Omental fat pad (tissue), 4 donors: ENCODE measurements around the gene S100A16. TPM values are rescaled to one million over a fixed set of nuclear protein-coding genes. Genes with fewer than 3 reads are reported as not detected.
"Not testable (repeated sequence)": the region's sequence is repeated elsewhere in the genome, so short reads cannot be mapped to it uniquely, and the experiment has no call there.

ENCODE experiments used
- ATAC-seq: fragments of 150-250 bp; one replicate; pipeline ENCODE4 v1.9.1; 2016; ENCODE audit warnings: mild to moderate bottlenecking, moderate library complexity; ENCODE audit not compliant: low FRiP score
- DNase-seq: peaks from one replicate; pipeline ENCODE4 v3.0.0-alpha.2; 2019; ENCODE audit warnings: low spot score
- total RNA-seq, 4 donors: library from RNA; depleted of rRNA; stranded (reverse); fragments of >200 nt; gene quantifications; one replicate each; pipeline ENCODE4 v1.1.0, GENCODE V29; 2016
- TF ChIP-seq, protein P1 (sequence below), 3 donors: fragments of 450-650 bp; IDR thresholded peaks; one replicate each; pipeline ENCODE4 v1.5.1; 2016 to 2017; ENCODE audit warnings: antibody characterized with exemption in 3 of 3, mild to moderate bottlenecking in 3 of 3, moderate library complexity in 2 of 3

S100A16 gene
- total RNA-seq, 4 donors from 2014 or later, result 84.5 to 225 (median 127) TPM

DNA sequence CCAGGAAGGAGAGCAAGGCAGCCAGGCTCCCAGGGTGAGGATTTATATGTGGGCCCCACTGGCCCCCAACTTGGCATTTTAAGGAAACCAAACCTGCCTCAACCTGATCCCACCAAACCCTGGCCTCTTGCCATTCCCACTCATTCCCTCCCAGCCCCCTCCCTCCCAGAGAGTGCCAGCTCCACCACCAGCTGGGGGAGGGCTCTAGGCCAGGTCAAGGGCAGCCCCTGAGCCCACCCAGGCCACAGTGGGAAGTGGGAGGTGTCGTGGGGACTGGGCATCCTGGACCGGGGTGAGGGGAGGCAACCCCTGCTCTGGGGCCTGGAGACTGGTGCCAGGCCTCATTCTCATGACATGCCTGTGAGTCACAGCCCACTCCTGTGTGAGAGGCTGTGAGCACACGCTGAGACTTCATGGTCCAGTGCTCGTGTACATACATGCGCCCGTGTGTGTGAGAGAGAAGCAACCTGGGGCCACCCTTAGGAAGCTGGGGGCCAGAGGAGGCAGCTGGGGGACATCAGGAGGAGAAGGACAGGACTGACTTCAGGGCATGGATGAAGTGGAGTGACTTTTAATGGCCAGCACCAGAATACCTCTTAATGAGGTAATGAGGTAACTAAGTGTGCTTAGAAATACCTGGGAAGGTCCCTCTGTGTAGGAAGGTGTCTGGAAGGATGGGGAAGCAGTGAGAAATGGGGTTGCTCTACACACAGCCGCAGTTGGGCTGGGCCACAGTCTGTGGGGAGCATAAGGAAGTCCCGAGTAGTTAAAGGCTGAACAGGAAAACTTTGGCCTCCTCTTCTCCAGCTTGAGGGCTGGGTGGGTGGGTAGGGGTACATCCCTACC is 47.2 kb downstream of the S100A16 start, which contains the start of gene S100A2:
Gene S100A2, minus strand, starts transcription at position 316 of the 846 bp plus-strand sequence. CDS start 1,967 bp downstream, outside the sequence.
- ATAC-seq (peak; percentile 68), DNase-seq (peak; percentile 64)
- TF ChIP-seq, protein P1, sequence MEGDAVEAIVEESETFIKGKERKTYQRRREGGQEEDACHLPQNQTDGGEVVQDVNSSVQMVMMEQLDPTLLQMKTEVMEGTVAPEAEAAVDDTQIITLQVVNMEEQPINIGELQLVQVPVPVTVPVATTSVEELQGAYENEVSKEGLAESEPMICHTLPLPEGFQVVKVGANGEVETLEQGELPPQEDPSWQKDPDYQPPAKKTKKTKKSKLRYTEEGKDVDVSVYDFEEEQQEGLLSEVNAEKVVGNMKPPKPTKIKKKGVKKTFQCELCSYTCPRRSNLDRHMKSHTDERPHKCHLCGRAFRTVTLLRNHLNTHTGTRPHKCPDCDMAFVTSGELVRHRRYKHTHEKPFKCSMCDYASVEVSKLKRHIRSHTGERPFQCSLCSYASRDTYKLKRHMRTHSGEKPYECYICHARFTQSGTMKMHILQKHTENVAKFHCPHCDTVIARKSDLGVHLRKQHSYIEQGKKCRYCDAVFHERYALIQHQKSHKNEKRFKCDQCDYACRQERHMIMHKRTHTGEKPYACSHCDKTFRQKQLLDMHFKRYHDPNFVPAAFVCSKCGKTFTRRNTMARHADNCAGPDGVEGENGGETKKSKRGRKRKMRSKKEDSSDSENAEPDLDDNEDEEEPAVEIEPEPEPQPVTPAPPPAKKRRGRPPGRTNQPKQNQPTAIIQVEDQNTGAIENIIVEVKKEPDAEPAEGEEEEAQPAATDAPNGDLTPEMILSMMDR (IDR thresholded peaks at IDR 0.05), result no peak

GRCh38 chr1:153563991-153564390 is 48.9 kb downstream of the S100A16 start:
- DNase-seq (no peak), ATAC-seq (no peak)
- TF ChIP-seq, protein P1 (IDR thresholded peaks at IDR 0.05), result no peak

- DNase-seq (no peak), ATAC-seq (no peak)
- TF ChIP-seq, protein P1 (IDR thresholded peaks at IDR 0.05), result no peak
These were observed 49.4 kb downstream of the S100A16 start for GRCh38 chr1:153563483-153563901.

GRCh38 chr1:153562021-153562420 is 50.9 kb downstream of the S100A16 start:
- not testable (repeated sequence) for ATAC-seq, DNase-seq

GRCh38 chr1:153561466-153561985 is 51.4 kb downstream of the S100A16 start:
- ATAC-seq (no peak), DNase-seq (no peak)
- TF ChIP-seq, protein P1 (IDR thresholded peaks at IDR 0.05), result no peak

- TF ChIP-seq, protein P1 (IDR thresholded peaks at IDR 0.05), result no peak
- no peak for DNase-seq
- no peak for ATAC-seq
These were observed 52.0 kb downstream of the S100A16 start for GRCh38 chr1:153560771-153561465.

DNA sequence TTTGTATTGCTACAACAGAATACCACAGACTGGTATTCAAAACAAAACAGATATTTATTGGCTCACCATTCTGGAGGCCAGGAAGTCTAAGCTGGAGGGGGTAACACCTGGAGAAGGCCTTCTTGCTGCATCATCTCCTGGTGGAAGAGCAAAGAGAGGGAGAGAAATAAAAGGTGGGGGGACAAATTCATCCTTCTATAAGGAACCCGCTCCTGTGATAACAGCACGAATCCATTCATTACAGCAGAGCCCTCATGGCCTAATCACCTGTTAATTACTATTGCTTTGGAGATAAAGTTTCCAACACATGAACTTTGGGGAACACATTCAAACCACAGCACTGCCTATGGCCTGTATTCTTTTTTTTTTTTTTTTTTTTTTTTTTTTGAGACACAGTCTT is 52.7 kb downstream of the S100A16 start:
- DNase-seq (no peak), ATAC-seq (no peak)
- TF ChIP-seq, protein P1 (IDR thresholded peaks at IDR 0.05), result no peak
